H1 (cell line): ENCODE data around the gene TNFRSF11A. TPM values are rescaled to one million over a fixed set of nuclear protein-coding genes. Genes with fewer than 3 reads are reported as not detected.

ENCODE experiments used
- CTCF ChIA-PET: fragments of 300-600 bp; sonication (Branson Sonifier 250); formaldehyde crosslinking; loops from one replicate; lab custom pipeline; 2021; ENCODE audit not compliant: partially characterized antibody; lab: Charles Lee
- POLR2A ChIA-PET: fragments of 300-600 bp; sonication (Branson Sonifier 250); formaldehyde crosslinking; loops from one replicate; lab custom pipeline; 2021; ENCODE audit warnings: inconsistent platforms; ENCODE audit not compliant: partially characterized antibody; lab: Charles Lee
- DNase-seq, 2 experiments: peaks; one replicate each; pipeline versions ENCODE4 v3.0.0 to v3.0.0-alpha.2; 2010 to 2022; ENCODE audit warnings: low spot score in 2 of 2, low read depth in 1 of 2, mixed read lengths in 1 of 2
- FAIRE-seq: peaks from 2 replicates; lab custom pipeline; 2011; peaks lifted over from hg19 to GRCh38; lab: Jason Lieb, UNC
- H2AFZ ChIP-seq: 2 replicates; pipeline ENCODE4 v1.8.1; 2012; ENCODE audit warnings: low read length, inconsistent platforms
- H2AK5ac ChIP-seq: 2 replicates; pipeline ENCODE4 v1.6.1; 2013; ENCODE audit warnings: low read depth, low read length
- H2BK120ac ChIP-seq: replicated peaks from 2 replicates; pipeline ENCODE3; 2013; ENCODE audit warnings: low read depth, low read length, inconsistent platforms
- H2BK12ac ChIP-seq: 2 replicates; pipeline ENCODE4 v1.6.1; 2013; ENCODE audit warnings: low read depth, low read length
- H2BK15ac ChIP-seq: 2 replicates; pipeline ENCODE4 v1.6.1; 2013; ENCODE audit warnings: low read length
- H2BK20ac ChIP-seq: 2 replicates; pipeline ENCODE4 v1.6.1; 2013; ENCODE audit warnings: low read length
- H2BK5ac ChIP-seq: 2 replicates; pipeline ENCODE4 v1.6.1; 2013; ENCODE audit warnings: low read depth, low read length
- H3K14ac ChIP-seq: 2 replicates; pipeline ENCODE4 v1.6.1; 2013; ENCODE audit warnings: inconsistent platforms; ENCODE audit not compliant: insufficient read length
- H3K18ac ChIP-seq: 2 replicates; pipeline ENCODE4 v1.6.1; 2013; ENCODE audit warnings: low read length; ENCODE audit errors: extremely low read depth
- H3K23ac ChIP-seq: 2 replicates; pipeline ENCODE4 v1.6.1; 2013; ENCODE audit warnings: inconsistent platforms; ENCODE audit not compliant: insufficient read length
- H3K23me2 ChIP-seq: 2 replicates; pipeline ENCODE4 v1.6.1; 2013; ENCODE audit warnings: low read depth, low read length
- H3K27ac ChIP-seq: 2 replicates; pipeline ENCODE4 v1.6.1; 2011; ENCODE audit warnings: low read depth, low read length, inconsistent platforms
- H3K27me3 ChIP-seq, 4 experiments: replicated peaks in 1 of 4; 1 replicate in 1 of 4; 2 replicates in 3 of 4; pipeline versions ENCODE4 v1.6.1 to v1.8.1; 2011 to 2013; ENCODE audit warnings: low read length in 3 of 4, mild to moderate bottlenecking in 3 of 4, inconsistent platforms in 2 of 4, mixed read lengths in 2 of 4, moderate library complexity in 1 of 4; ENCODE audit not compliant: control insufficient read depth in 3 of 4, insufficient read depth in 3 of 4; ENCODE audit errors: extremely low read depth in 1 of 4
- H3K36me3 ChIP-seq, 4 experiments: 2 replicates each; pipeline versions ENCODE4 v1.6.1 to v1.8.1; 2011 to 2013; ENCODE audit warnings: mild to moderate bottlenecking in 4 of 4, low read length in 3 of 4, moderate library complexity in 2 of 4, control low read depth in 1 of 4, inconsistent platforms in 1 of 4; ENCODE audit not compliant: insufficient read depth in 4 of 4, control insufficient read depth in 2 of 4
- H3K4ac ChIP-seq: replicated peaks from 2 replicates; pipeline ENCODE3; 2013; ENCODE audit warnings: low read length, low read depth, mixed read lengths, inconsistent platforms; ENCODE audit not compliant: insufficient read length
- H3K4me1 ChIP-seq, 4 experiments: replicated peaks in 1 of 4; 1 replicate in 1 of 4; 2 replicates in 3 of 4; pipeline versions ENCODE4 v1.6.1 to v1.8.1; 2011 to 2013; ENCODE audit warnings: low read length in 3 of 4, inconsistent platforms in 2 of 4, mixed read lengths in 1 of 4; ENCODE audit not compliant: insufficient read depth in 4 of 4, control insufficient read depth in 3 of 4
- H3K4me2 ChIP-seq, 2 experiments: 2 replicates each; pipeline versions ENCODE4 v1.6.1 to v1.8.1; 2011 to 2013; ENCODE audit warnings: low read depth in 2 of 2, low read length in 2 of 2, control low read depth in 1 of 2, inconsistent platforms in 1 of 2, mild to moderate bottlenecking in 1 of 2; ENCODE audit not compliant: insufficient read depth in 1 of 2
- H3K4me3 ChIP-seq, 4 experiments: fragments of 200-600, 300-600 bp in 1 of 4; sonication (generic), shearing (Covaris generic), sonication (Bioruptor Twin) in 1 of 4; 2 replicates each; pipeline versions ENCODE4 v1.5.1 to v1.8.1; 2011 to 2016; ENCODE audit warnings: low read length in 4 of 4, low read depth in 3 of 4, control low read depth in 2 of 4, inconsistent platforms in 2 of 4, mild to moderate bottlenecking in 2 of 4, mixed read lengths in 1 of 4, moderate library complexity in 1 of 4; ENCODE audit not compliant: insufficient read depth in 2 of 4; ENCODE audit errors: extremely low read depth in 1 of 4
- H3K56ac ChIP-seq: replicated peaks from 2 replicates; pipeline ENCODE3; 2013; ENCODE audit warnings: low read depth, mild to moderate bottlenecking, mixed read lengths, low read length, inconsistent platforms; ENCODE audit not compliant: insufficient read length
- H3K79me1 ChIP-seq: 2 replicates; pipeline ENCODE4 v1.6.1; 2013; ENCODE audit warnings: low read depth, low read length, control low read depth
- H3K79me2 ChIP-seq, 2 experiments: 2 replicates each; pipeline versions ENCODE4 v1.6.1 to v1.8.1; 2012 to 2013; ENCODE audit warnings: low read length in 2 of 2, mild to moderate bottlenecking in 2 of 2, inconsistent platforms in 1 of 2; ENCODE audit not compliant: insufficient read depth in 2 of 2, control insufficient read depth in 1 of 2
- H3K9ac ChIP-seq, 4 experiments: replicated peaks in 1 of 4; 1 replicate in 1 of 4; 2 replicates in 3 of 4; pipeline versions ENCODE4 v1.6.1 to v1.8.1; 2011 to 2013; ENCODE audit warnings: low read depth in 3 of 4, low read length in 3 of 4, control low read depth in 2 of 4, mild to moderate bottlenecking in 2 of 4, moderate library complexity in 2 of 4, inconsistent platforms in 1 of 4; ENCODE audit errors: extremely low read depth in 1 of 4
- H3K9me3 ChIP-seq, 2 experiments: 2 replicates each; pipeline versions ENCODE4 v1.6.1 to v1.8.1; 2012 to 2013; ENCODE audit warnings: mild to moderate bottlenecking in 2 of 2, moderate library complexity in 2 of 2, control low read depth in 1 of 2, inconsistent platforms in 1 of 2, low read depth in 1 of 2, low read length in 1 of 2, mixed read lengths in 1 of 2; ENCODE audit not compliant: insufficient read depth in 2 of 2
- H4K20me1 ChIP-seq, 2 experiments: replicated peaks in 1 of 2; 2 replicates each; pipeline versions ENCODE3 to v1.8.1; 2011 to 2013; ENCODE audit warnings: inconsistent platforms in 2 of 2, low read length in 2 of 2, mild to moderate bottlenecking in 1 of 2; ENCODE audit not compliant: insufficient read depth in 2 of 2, control insufficient read depth in 1 of 2
- H4K5ac ChIP-seq: 2 replicates; pipeline ENCODE4 v1.6.1; 2013; ENCODE audit warnings: low read length, low read depth, mixed read lengths, inconsistent platforms; ENCODE audit not compliant: insufficient read length
- H4K8ac ChIP-seq: 2 replicates; pipeline ENCODE4 v1.8.0; 2013; ENCODE audit warnings: mild to moderate bottlenecking, moderate library complexity, low read length, inconsistent platforms; ENCODE audit not compliant: insufficient read depth; ENCODE audit errors: extremely low read depth
- H4K91ac ChIP-seq: replicated peaks from 2 replicates; pipeline ENCODE3; 2013; ENCODE audit warnings: low read length, mixed read lengths, inconsistent platforms; ENCODE audit not compliant: insufficient read length
- CREB1 ChIP-seq: IDR thresholded peaks from 2 replicates; pipeline ENCODE4 v1.6.1; 2012; ENCODE audit warnings: inconsistent platforms
- CTBP2 ChIP-seq: IDR thresholded peaks from 2 replicates; pipeline ENCODE4 v1.7.0; 2011; ENCODE audit warnings: borderline replicate concordance, mild to moderate bottlenecking, moderate library complexity, mixed read lengths, low read length; ENCODE audit not compliant: insufficient read depth, insufficient read length
- GABPA ChIP-seq: IDR thresholded peaks from 2 replicates; pipeline ENCODE4 v1.6.1; 2011; ENCODE audit warnings: mild to moderate bottlenecking, low read length, moderate library complexity, borderline replicate concordance; ENCODE audit not compliant: insufficient read depth
- HDAC2 ChIP-seq, 2 experiments: fragments of 300-600 bp in 1 of 2; sonication (generic) in 1 of 2; IDR thresholded peaks; 2 replicates each; pipeline ENCODE4 v1.6.1; 2011 to 2012; ENCODE audit warnings: low read depth in 2 of 2, low read length in 2 of 2, mild to moderate bottlenecking in 2 of 2, moderate library complexity in 2 of 2, borderline replicate concordance in 1 of 2, inconsistent platforms in 1 of 2
- HDAC6 ChIP-seq: IDR thresholded peaks from one replicate; pipeline ENCODE4 v1.7.1; 2012; ENCODE audit warnings: low read depth, mild to moderate bottlenecking, inconsistent platforms, low read length, moderate library complexity
- NANOG ChIP-seq: IDR thresholded peaks from 2 replicates; pipeline ENCODE4 v1.6.1; 2011; ENCODE audit warnings: low read length, low read depth, mild to moderate bottlenecking, inconsistent platforms; ENCODE audit not compliant: insufficient read depth, poor library complexity, severe bottlenecking
- SAP30 ChIP-seq: fragments of 300-600 bp; sonication (generic); IDR thresholded peaks from 2 replicates; pipeline ENCODE4 v1.7.1; 2012; ENCODE audit warnings: low read length, moderate library complexity, mild to moderate bottlenecking, inconsistent platforms; ENCODE audit not compliant: insufficient read depth, insufficient replicate concordance
- TAF7 ChIP-seq: optimal IDR thresholded peaks from 2 replicates; pipeline ENCODE3; 2011; ENCODE audit warnings: low read depth, mild to moderate bottlenecking, inconsistent platforms, low read length, moderate library complexity, borderline replicate concordance
- WGBS, 2 experiments: shearing (Covaris generic) in 1 of 2; methylation state at CpG; one replicate each; pipeline versions ENCODE4 v1.1.6 to v1.1.7; 2013 to 2015; ENCODE audit warnings: low lambda C conversion rate in 2 of 2, mixed read lengths in 2 of 2, inconsistent platforms in 1 of 2, low coverage in 1 of 2, missing lambda C conversion rate in 1 of 2; ENCODE audit not compliant: insufficient replicate concordance in 2 of 2, insufficient coverage in 1 of 2, insufficient read length in 1 of 2; ENCODE audit errors: extremely low coverage in 1 of 2, missing lambda C conversion rate in 1 of 2; 5-methylcytosine and 5-hydroxymethylcytosine counted together
- polyA plus RNA-seq, 7 experiments: library from polyadenylated mRNA; depleted of rRNA in 3 of 7; stranded (reverse) in 5 of 7; unstranded in 2 of 7; fragments of >200 nt in 5 of 7; fragments of 200-250 nt in 2 of 7; gene quantifications; 1 replicate in 5 of 7; 2 replicates in 1 of 7; 4 replicates in 1 of 7; pipeline versions ENCODE4 v1.2.1 to v1.2.3, GENCODE V29; 2011 to 2013; ENCODE audit warnings: missing spikeins in 2 of 7, mixed read lengths in 2 of 7
- total RNA-seq: library from RNA; stranded (reverse); fragmentation: NEBNext Ultra II Directional; extraction: Animal tissue kit (Norgen Biotek cat#: 25700); gene quantifications from 2 replicates; pipeline ENCODE4 v1.2.1, GENCODE V29; 2021

The TNFRSF11A gene
- total and polyA plus RNA-seq, 2 of the 8 experiments (the other 6 are each of a cell fraction or from before 2014, with no cell fraction given): 8.7 to 10.6 TPM

DNA sequence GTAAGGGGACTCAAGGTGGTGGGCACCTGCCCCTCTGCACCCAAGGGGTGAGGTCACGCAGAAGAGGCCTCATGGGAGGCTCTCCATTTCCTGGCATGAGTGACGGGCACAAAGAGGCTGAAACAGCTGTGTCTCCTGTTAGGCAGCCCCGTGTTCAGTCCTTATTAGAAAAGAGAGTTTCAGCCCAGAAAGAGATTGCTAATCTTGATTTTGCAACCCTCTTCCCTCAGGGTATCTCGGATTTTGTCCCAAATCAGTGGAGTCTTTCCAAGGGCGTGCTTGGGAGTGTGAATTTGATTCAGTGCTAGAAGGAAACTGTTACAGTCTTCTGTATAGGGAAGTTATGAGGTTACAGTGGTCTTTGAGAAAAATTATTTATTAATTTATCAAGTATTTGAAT lies 10.4 kb downstream of the TNFRSF11A start:
- Histone ChIP-seq H3K27ac (no peak overlapping the region), H3K4me3 (no peak overlapping the region), H2AK5ac (no peak overlapping the region), H3K36me3 (no peaks in the 10 kb centered on the region), H2BK120ac (no peak overlapping the region), H4K20me1 (no peaks in the 10 kb centered on the region), H2BK5ac (no peak overlapping the region), H3K4me1 (peaks cover 3 to 20% (median 14%) of the 10 kb centered on the region in 4 experiments), H3K23me2 (no peaks in the 10 kb centered on the region), H3K79me1 (peaks cover 6% of the 10 kb centered on the region; the same call in 1 of the 2 replicates), H3K9ac (no peak overlapping the region), H3K9me3 (no peaks in the 10 kb centered on the region), H3K4ac (no peak overlapping the region), H2AFZ (no peak overlapping the region), H3K27me3 (no peaks in the 10 kb centered on the region), H3K79me2 (peaks cover 0 to 41% of the 10 kb centered on the region in 2 experiments; a peak in 2 of 4 replicates), H4K8ac (no peak overlapping the region), H4K5ac (no peak overlapping the region), H3K56ac (no peak overlapping the region), H4K91ac (no peak overlapping the region), H2BK15ac (no peak overlapping the region), H3K18ac (no peak overlapping the region), H2BK20ac (no peak overlapping the region), H3K14ac (no peak overlapping the region), H3K4me2 (no peak overlapping the region), H2BK12ac (no peak overlapping the region), H3K23ac (no peak overlapping the region)
- no peak for FAIRE-seq
- WGBS, 2 experiments: 84% methylated on average over 5 of the region's 5 CpGs; no CpG with 5 or more reads in 1 of the 2 experiments
- peak in 1 of 2 experiments; percentile 39 for DNase-seq
- ChIA-PET CTCF (interaction anchor here (0.9 kb wide), 1 partner anchor 62 kb away, joined by 3 read pairs; no protein-coding TSS in a partner anchor), POLR2A (interaction anchor here (0.6 kb wide), 1 partner anchor 221 kb away, joined by 3 read pairs; no protein-coding TSS in a partner anchor)
- TF ChIP-seq GABPA: no peak
- TF ChIP-seq CREB1: no peak
- no peak for TF ChIP-seq HDAC6
- TF ChIP-seq HDAC2 (IDR thresholded peaks at IDR 0.05; ENCODE audit: borderline replicate concordance in 1 of 2, low read depth in 2 of 2, low read length in 2 of 2): no peak
- TF ChIP-seq SAP30: no peak
- TF ChIP-seq TAF7: no peak
- no peak for TF ChIP-seq CTBP2
- no peak for TF ChIP-seq NANOG
